ENCODE results near the gene KANSL1L. TPM values are rescaled to one million over a fixed set of nuclear protein-coding genes. Genes with fewer than 3 reads are reported as not detected.
A peak's percentile ranks its signal among the peaks of the same experiment; 100 is the strongest.

KANSL1L gene
- total and polyA plus RNA-seq, 10 of the 15 experiments (the other 5 are each of a cell fraction or from before 2014, with no cell fraction given): 1.2 to 9.5 (median 3.7) TPM

GRCh38 chr2:210171309-210172218 is at the start of gene KANSL1L (continued):
- TF ChIP-seq NKRF (conservative IDR thresholded peaks at IDR 0.05) (0 out of 2 replicates have a peak, but pooled peaks have one; percentile 20), RELA (IDR thresholded peaks at IDR 0.05; ENCODE audit: borderline replicate concordance, partially characterized antibody) (no peak), ZNF622 (IDR thresholded peaks at IDR 0.05) (no peak), IKZF2 (IDR thresholded peaks at IDR 0.05) (0 out of 4 replicates have a peak, but pooled peaks of 1 of the 2 experiments have one; percentile 11)

- CTCF ChIA-PET: interaction anchor here (1.2 kb wide), 1 partner anchor 16 kb away, joined by 3 read pairs; no protein-coding TSS in a partner anchor
- Histone ChIP-seq H3K4me1 (ENCODE audit: control insufficient read depth, insufficient read depth, low read length) (no peaks in the 10 kb centered on the region), H2AFZ (ENCODE audit: control insufficient read depth, low read depth, low read length) (no peak overlapping the region), H3K27me3 (replicated peaks in 1 of 2; ENCODE audit: control insufficient read depth in 2 of 2, insufficient read depth in 2 of 2, low read length in 1 of 2) (peaks cover 0 to 3% of the 10 kb centered on the region in 2 experiments; a peak in 1 of 4 replicates), H3K27ac (ENCODE audit: control insufficient read depth, insufficient read depth) (no peak overlapping the region), H3K9me3 (replicated peaks; ENCODE audit: control insufficient read depth, insufficient read depth, low read length) (no peaks in the 10 kb centered on the region), H3K79me2 (ENCODE audit: control insufficient read depth, insufficient read depth, low read length) (no peaks in the 10 kb centered on the region), H3K4me3 (no peak overlapping the region), H4K20me1 (ENCODE audit: control insufficient read depth, insufficient read depth) (no peaks in the 10 kb centered on the region), H3K36me3 (ENCODE audit: control insufficient read depth in 2 of 2, insufficient read depth in 2 of 2, low read length in 1 of 2) (no peaks in the 10 kb centered on the region), H3K4me2 (ENCODE audit: control insufficient read depth, insufficient read depth) (no peak overlapping the region), H3K9ac (ENCODE audit: control insufficient read depth, insufficient read depth, low read length) (no peak overlapping the region)
- 0% methylated on average over 1 of the region's 1 CpG for WGBS (ENCODE audit: insufficient coverage, insufficient replicate concordance, low lambda C conversion rate, missing lambda C conversion rate)
- no peak for ATAC-seq
- intact Hi-C loops (cut with micrococcal nuclease; ENCODE audit: unreplicated experiment): no loop called here
- no peak for FAIRE-seq
- no TSS peak for BruUV-seq (replicated peaks)
- in situ Hi-C loops (cut with MboI): loop anchor here (25.0 kb wide), 1 partner anchor 878 kb away; no protein-coding TSS in a partner anchor
- SMC1A ChIA-PET (ENCODE audit: uncharacterized antibody, unreplicated experiment): no interaction called here
- no peak for DNase-seq (ENCODE audit: low read depth, low spot score)
- POLR2A ChIA-PET: no interaction called here
- RAD21 ChIA-PET (ENCODE audit: unreplicated experiment): no interaction called here
- no peak for TF ChIP-seq RELB (IDR thresholded peaks at IDR 0.05; ENCODE audit: low read depth)
- TF ChIP-seq SRF (IDR thresholded peaks at IDR 0.05; ENCODE audit: low read depth in 2 of 2, low read length in 2 of 2): no peak
- no peak for TF ChIP-seq STAT3 (IDR thresholded peaks at IDR 0.05; ENCODE audit: low read depth, low read length)
- no peak for TF ChIP-seq ZBTB11 (CRISPR knock-in tag; IDR thresholded peaks at IDR 0.05)
- TF ChIP-seq TCF3 (IDR thresholded peaks at IDR 0.05; ENCODE audit: borderline replicate concordance, insufficient read depth, low read depth, low read length): no peak
- no peak for TF ChIP-seq ASH2L (IDR thresholded peaks at IDR 0.05; ENCODE audit: borderline replicate concordance, low read depth)
- TF ChIP-seq ZZZ3 (IDR thresholded peaks at IDR 0.05; ENCODE audit: control insufficient read depth, insufficient read length, low read depth): no peak
- TF ChIP-seq USF2 (IDR thresholded peaks at IDR 0.05; ENCODE audit: borderline replicate concordance, low read depth, low read length): no peak
- no peak for TF ChIP-seq NFXL1 (IDR thresholded peaks at IDR 0.05; ENCODE audit: borderline replicate concordance)
Measured at GRCh38 chr2:210215120-210215519, 43.9 kb upstream of the KANSL1L start.
